Keratinocyte (primary cell): Measurements from ENCODE around the gene CD86. TPM values are rescaled to one million over a fixed set of nuclear protein-coding genes. Genes with fewer than 3 reads are reported as not detected.

ENCODE experiments used
- DNase-seq: peaks from one replicate; pipeline ENCODE4 v3.0.0-alpha.2; 2011; ENCODE audit warnings: low read depth, missing footprints, low spot score
- FAIRE-seq: peaks from 2 replicates; lab custom pipeline; 2011; peaks lifted over from hg19 to GRCh38; lab: Jason Lieb, UNC
- H2AFZ ChIP-seq: 2 replicates; pipeline ENCODE4 v1.6.0; 2012; ENCODE audit warnings: low read length, control low read depth, inconsistent platforms; ENCODE audit not compliant: control insufficient read depth
- H3K27ac ChIP-seq: 2 replicates; pipeline ENCODE4 v1.5.1; 2011; ENCODE audit warnings: low read length; ENCODE audit not compliant: control insufficient read depth, insufficient read depth
- H3K27me3 ChIP-seq: 3 replicates; pipeline ENCODE4 v1.6.0; 2011; ENCODE audit warnings: low read length; ENCODE audit not compliant: control insufficient read depth, insufficient read depth; ENCODE audit errors: extremely low read depth
- H3K36me3 ChIP-seq, 2 experiments: 2 replicates in 1 of 2; 3 replicates in 1 of 2; pipeline ENCODE4 v1.5.1; 2011; ENCODE audit warnings: low read length in 2 of 2, mild to moderate bottlenecking in 1 of 2; ENCODE audit not compliant: control insufficient read depth in 2 of 2, insufficient read depth in 2 of 2; ENCODE audit errors: extremely low read depth in 1 of 2
- H3K4me1 ChIP-seq: 3 replicates; pipeline ENCODE4 v1.5.1; 2011; ENCODE audit warnings: low read length; ENCODE audit not compliant: control insufficient read depth, insufficient read depth; ENCODE audit errors: extremely low read depth
- H3K4me2 ChIP-seq: 3 replicates; pipeline ENCODE4 v1.6.0; 2011; ENCODE audit warnings: low read depth, low read length; ENCODE audit not compliant: control insufficient read depth, insufficient read depth; ENCODE audit errors: extremely low read depth
- H3K4me3 ChIP-seq, 3 experiments: fragments of 200-600 bp in 1 of 3; sonication (generic) in 1 of 3; 2 replicates in 2 of 3; 3 replicates in 1 of 3; pipeline ENCODE4 v1.5.1; 2011 to 2016; ENCODE audit warnings: low read length in 3 of 3, mild to moderate bottlenecking in 3 of 3, control low read depth in 2 of 3, inconsistent platforms in 1 of 3, low read depth in 1 of 3, mixed read lengths in 1 of 3, mixed run types in 1 of 3, moderate library complexity in 1 of 3; ENCODE audit not compliant: control insufficient read depth in 2 of 3, insufficient read depth in 2 of 3; ENCODE audit errors: extremely low read depth in 1 of 3
- H3K79me2 ChIP-seq: 2 replicates; pipeline ENCODE4 v1.6.0; 2012; ENCODE audit warnings: low read length; ENCODE audit not compliant: control insufficient read depth, insufficient read depth
- H3K9ac ChIP-seq: 3 replicates; pipeline ENCODE4 v1.6.0; 2011; ENCODE audit warnings: low read length; ENCODE audit not compliant: control insufficient read depth, insufficient read depth; ENCODE audit errors: extremely low read depth
- H3K9me1 ChIP-seq: 3 replicates; pipeline ENCODE4 v1.6.0; 2011; ENCODE audit warnings: low read length; ENCODE audit not compliant: control insufficient read depth, insufficient read depth; ENCODE audit errors: extremely low read depth
- H3K9me3 ChIP-seq: 2 replicates; pipeline ENCODE4 v1.5.1; 2012; ENCODE audit warnings: low read depth, low read length; ENCODE audit not compliant: control insufficient read depth
- H4K20me1 ChIP-seq: 3 replicates; pipeline ENCODE4 v1.6.0; 2011; ENCODE audit warnings: low read length; ENCODE audit not compliant: control insufficient read depth, insufficient read depth; ENCODE audit errors: extremely low read depth
- EZH2 ChIP-seq: IDR thresholded peaks from one replicate; pipeline ENCODE4 v1.6.1; 2012; ENCODE audit warnings: inconsistent platforms, mild to moderate bottlenecking, low read length, moderate library complexity
- dilution Hi-C: fragments of 300-500 bp; cut with MboI; formaldehyde crosslinking; loops from one replicate; pipeline ENCODE4 v1.7.0; 2020; ENCODE audit warnings: low sequenced_read_pairs; ENCODE audit not compliant: extremely low pct_ligation_motif_present
- polyA plus RNA-seq, 5 experiments: library from polyadenylated mRNA; depleted of rRNA in 3 of 5; stranded (reverse) in 3 of 5; stranded (forward) in 1 of 5; unstranded in 1 of 5; fragments of >200 nt; gene quantifications; 1 replicate in 1 of 5; 2 replicates in 3 of 5; 3 replicates in 1 of 5; pipeline versions ENCODE4 v1.2.1 to v1.2.3, GENCODE V29; 2011 to 2012; ENCODE audit warnings: missing spikeins in 2 of 5, low read depth in 1 of 5, low replicate concordance in 1 of 5
- TF ChIP-seq, protein P1 (sequence below), 3 experiments: IDR thresholded peaks in 1 of 3; conservative IDR thresholded peaks in 1 of 3; optimal IDR thresholded peaks in 1 of 3; 2 replicates in 2 of 3; 3 replicates in 1 of 3; pipeline versions ENCODE3 to v1.5.1; 2011; ENCODE audit warnings: low read length in 3 of 3, mild to moderate bottlenecking in 3 of 3, moderate library complexity in 2 of 3, control low read depth in 1 of 3, inconsistent platforms in 1 of 3; ENCODE audit not compliant: insufficient read depth in 2 of 3; ENCODE audit errors: extremely low read depth in 1 of 3

Gene CD86
- polyA plus RNA-seq, 1 donor (not counting 4 experiments of a cell fraction or from before 2014, with no cell fraction given): 2.9 TPM

DNA sequence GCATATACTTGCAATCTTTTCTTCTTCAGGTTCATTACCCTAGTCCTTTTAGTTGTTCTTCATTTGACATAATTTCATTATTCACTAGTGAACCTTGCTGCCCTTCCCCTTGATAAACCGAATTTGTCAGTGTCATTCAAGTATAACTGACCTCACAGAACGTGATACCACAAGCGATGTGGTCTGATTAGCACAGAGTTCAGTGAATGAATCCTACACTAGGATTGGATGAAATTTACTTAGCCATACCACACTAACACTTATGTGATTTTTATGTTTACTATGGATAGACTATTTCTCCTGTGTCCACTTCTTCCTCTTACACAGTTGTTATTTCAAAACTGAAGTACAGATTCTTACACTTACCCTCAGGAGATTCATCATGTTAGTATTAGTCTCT, 27.2 kb downstream of the CD86 start:
- H3K27ac ChIP-seq: no peak overlapping the region
- no peak overlapping the region for H3K9ac ChIP-seq
- FAIRE-seq (no peak), DNase-seq (no peak)
- H3K79me2 ChIP-seq: no peaks in the 10 kb centered on the region
- H3K4me3 ChIP-seq: no peak overlapping the region
- H2AFZ ChIP-seq: no peak overlapping the region
- no peaks in the 10 kb centered on the region for H4K20me1 ChIP-seq
- H3K27me3 ChIP-seq: no peaks in the 10 kb centered on the region
- TF ChIP-seq, protein P1, sequence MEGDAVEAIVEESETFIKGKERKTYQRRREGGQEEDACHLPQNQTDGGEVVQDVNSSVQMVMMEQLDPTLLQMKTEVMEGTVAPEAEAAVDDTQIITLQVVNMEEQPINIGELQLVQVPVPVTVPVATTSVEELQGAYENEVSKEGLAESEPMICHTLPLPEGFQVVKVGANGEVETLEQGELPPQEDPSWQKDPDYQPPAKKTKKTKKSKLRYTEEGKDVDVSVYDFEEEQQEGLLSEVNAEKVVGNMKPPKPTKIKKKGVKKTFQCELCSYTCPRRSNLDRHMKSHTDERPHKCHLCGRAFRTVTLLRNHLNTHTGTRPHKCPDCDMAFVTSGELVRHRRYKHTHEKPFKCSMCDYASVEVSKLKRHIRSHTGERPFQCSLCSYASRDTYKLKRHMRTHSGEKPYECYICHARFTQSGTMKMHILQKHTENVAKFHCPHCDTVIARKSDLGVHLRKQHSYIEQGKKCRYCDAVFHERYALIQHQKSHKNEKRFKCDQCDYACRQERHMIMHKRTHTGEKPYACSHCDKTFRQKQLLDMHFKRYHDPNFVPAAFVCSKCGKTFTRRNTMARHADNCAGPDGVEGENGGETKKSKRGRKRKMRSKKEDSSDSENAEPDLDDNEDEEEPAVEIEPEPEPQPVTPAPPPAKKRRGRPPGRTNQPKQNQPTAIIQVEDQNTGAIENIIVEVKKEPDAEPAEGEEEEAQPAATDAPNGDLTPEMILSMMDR (optimal IDR thresholded peaks at IDR 0.05 in 1 of 3, IDR thresholded peaks at IDR 0.05 in 1 of 3, conservative IDR thresholded peaks at IDR 0.05 in 1 of 3; ENCODE audit: extremely low read depth in 1 of 3, insufficient read depth in 2 of 3, low read length in 3 of 3): no peak
- no peak for TF ChIP-seq EZH2
- no peaks in the 10 kb centered on the region for H3K9me3 ChIP-seq
- H3K4me1 ChIP-seq: peaks cover 10% of the 10 kb centered on the region
- dilution Hi-C loops: no loop called here
- no peaks in the 10 kb centered on the region for H3K9me1 ChIP-seq
- H3K4me2 ChIP-seq: no peak overlapping the region
- H3K36me3 ChIP-seq: no peaks in the 10 kb centered on the region

DNA sequence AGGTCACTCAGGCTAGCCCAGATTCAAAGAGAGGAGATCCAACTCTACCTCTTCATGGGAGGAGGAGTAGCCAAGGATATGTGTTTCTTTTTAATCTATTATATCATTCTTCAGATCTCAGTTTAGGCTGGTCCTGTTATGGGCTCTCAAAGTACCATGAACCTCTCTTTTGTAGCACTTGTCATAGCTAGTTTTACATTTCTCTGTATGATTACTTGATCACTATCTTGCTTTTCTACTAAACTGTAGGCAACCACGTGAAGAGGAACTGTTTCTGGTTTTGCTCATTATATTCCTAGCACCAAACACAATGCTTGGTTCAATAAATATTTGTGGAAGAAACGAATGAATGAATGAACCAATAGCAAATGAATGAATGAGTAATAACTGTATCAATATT, 29.6 kb downstream of the CD86 start:
- no peaks in the 10 kb centered on the region for H3K9me1 ChIP-seq
- no peaks in the 10 kb centered on the region for H3K79me2 ChIP-seq
- no peak overlapping the region for H3K4me2 ChIP-seq
- no peak overlapping the region for H3K4me3 ChIP-seq
- H3K36me3 ChIP-seq: no peaks in the 10 kb centered on the region
- H4K20me1 ChIP-seq: no peaks in the 10 kb centered on the region
- H3K9me3 ChIP-seq: no peaks in the 10 kb centered on the region
- H3K9ac ChIP-seq: no peak overlapping the region
- TF ChIP-seq EZH2: no peak
- TF ChIP-seq, protein P1 (optimal IDR thresholded peaks at IDR 0.05 in 1 of 3, IDR thresholded peaks at IDR 0.05 in 1 of 3, conservative IDR thresholded peaks at IDR 0.05 in 1 of 3; ENCODE audit: extremely low read depth in 1 of 3, insufficient read depth in 2 of 3, low read length in 3 of 3): no peak
- no peaks in the 10 kb centered on the region for H3K27me3 ChIP-seq
- FAIRE-seq (no peak), DNase-seq (no peak)
- no peak overlapping the region for H2AFZ ChIP-seq
- dilution Hi-C loops: no loop called here
- no peak overlapping the region for H3K27ac ChIP-seq
- peaks cover 10% of the 10 kb centered on the region for H3K4me1 ChIP-seq
